ENCODE data around the gene CCDC86. TPM values are rescaled to one million over a fixed set of nuclear protein-coding genes. Genes with fewer than 3 reads are reported as not detected.

CCDC86 gene
- total and polyA plus RNA-seq, 9 of the 15 experiments (the other 6 are each of a cell fraction or from before 2014, with no cell fraction given), result 4.6 to 102 (median 25.2) TPM

GRCh38 chr11:60863550-60864521, 21.9 kb downstream of the CCDC86 start (continued):
- no peak for TF ChIP-seq ZKSCAN1 (IDR thresholded peaks at IDR 0.05; ENCODE audit: low read depth, low read length)
- TF ChIP-seq ZNF217 (CRISPR knock-in tag; IDR thresholded peaks at IDR 0.05), result no peak
- peak; percentile 93 for TF ChIP-seq ZNF12 (CRISPR knock-in tag; IDR thresholded peaks at IDR 0.05)
- no peak for TF ChIP-seq STAT5B (CRISPR knock-in tag; IDR thresholded peaks at IDR 0.05)
- no peak for TF ChIP-seq L3MBTL2 (IDR thresholded peaks at IDR 0.05)
- TF ChIP-seq BCOR (IDR thresholded peaks at IDR 0.05), result peak; percentile 73
- no peak for TF ChIP-seq ETS2 (tag; IDR thresholded peaks at IDR 0.05; ENCODE audit: borderline replicate concordance, poor library complexity, severe bottlenecking)
- TF ChIP-seq FOXM1 (IDR thresholded peaks at IDR 0.05; ENCODE audit: low read depth), result peak; percentile 53; the same call in 1 of the 2 replicates
- no peak for TF ChIP-seq FOXM1 (CRISPR knock-in tag; IDR thresholded peaks at IDR 0.05; ENCODE audit: low read depth)
- no peak for TF ChIP-seq ARID3A (IDR thresholded peaks at IDR 0.05; ENCODE audit: borderline replicate concordance, low read depth, low read length)
- no peak for TF ChIP-seq E2F1 (CRISPR knock-in tag; IDR thresholded peaks at IDR 0.05)
- no peak for TF ChIP-seq CHD4 (IDR thresholded peaks at IDR 0.05; ENCODE audit: insufficient read depth, insufficient replicate concordance, low read depth, low read length, poor library complexity, severe bottlenecking)
- no peak for TF ChIP-seq EWSR1 (IDR thresholded peaks at IDR 0.05; ENCODE audit: borderline replicate concordance, low read depth, partially characterized antibody)
- TF ChIP-seq ZNF3 (CRISPR knock-in tag; IDR thresholded peaks at IDR 0.05), result no peak
- no peak for TF ChIP-seq YY1 (IDR thresholded peaks at IDR 0.05; ENCODE audit: borderline replicate concordance in 1 of 3, control insufficient read depth in 1 of 3, extremely low read depth in 1 of 3, insufficient read depth in 3 of 3, insufficient read length in 1 of 3, insufficient replicate concordance in 2 of 3, low read depth in 1 of 3, low read length in 2 of 3)
- TF ChIP-seq GABPB1 (CRISPR knock-in tag; IDR thresholded peaks at IDR 0.05), result no peak; the same call in 1 of the 2 replicates
- no peak for TF ChIP-seq RBBP5 (IDR thresholded peaks at IDR 0.05; ENCODE audit: borderline replicate concordance, insufficient read depth, low read length, poor library complexity, severe bottlenecking)
- no peak for TF ChIP-seq ZNF696 (CRISPR knock-in tag; conservative IDR thresholded peaks at IDR 0.05)
- TF ChIP-seq ATF3 (IDR thresholded peaks at IDR 0.05), result no peak
- TF ChIP-seq ATF3 (CRISPR knock-in tag; conservative IDR thresholded peaks at IDR 0.05), result no peak
- TF ChIP-seq ELK3 (CRISPR knock-in tag; IDR thresholded peaks at IDR 0.05), result no peak
